SK-N-SH treated with all-trans-retinoic acid at 6 μM for 48 hours (cell line): ENCODE data around the gene RAPGEF1.
A peak's percentile ranks its signal among the peaks of the same experiment; 100 is the strongest.

Experiments used
- ATAC-seq: fragments of 200-7000 bp; cut with Tn5 transposase; 3 replicates; pipeline ENCODE4 v1.9.1; 2020; ENCODE audit warnings: mild to moderate bottlenecking, moderate library complexity
- ARNTL ChIP-seq: fragments of 450-650 bp; formaldehyde crosslinking; IDR thresholded peaks from 2 replicates; pipeline ENCODE4 v1.5.0; 2020; ENCODE audit warnings: low read depth, mild to moderate bottlenecking, moderate library complexity, borderline replicate concordance
- BACH2 ChIP-seq: fragments of 250-450 bp; sonication (Bioruptor Pico); IDR thresholded peaks from 2 replicates; pipeline ENCODE4 v1.9.0; 2021; ENCODE audit warnings: mild to moderate bottlenecking, borderline replicate concordance
- CREB5 ChIP-seq: fragments of 250-450 bp; sonication (Bioruptor Pico); IDR thresholded peaks from 2 replicates; pipeline ENCODE4 v1.5.1; 2020; ENCODE audit warnings: low read depth, mild to moderate bottlenecking, moderate library complexity
- CSDC2 ChIP-seq: fragments of 250-450 bp; sonication (Bioruptor Pico); IDR thresholded peaks from 2 replicates; pipeline ENCODE4 v1.5.0; 2020; ENCODE audit warnings: mild to moderate bottlenecking, moderate library complexity
- CSRNP3 ChIP-seq: fragments of 250-450 bp; sonication (Bioruptor Pico); IDR thresholded peaks from 2 replicates; pipeline ENCODE4 v1.5.1; 2021; ENCODE audit warnings: mild to moderate bottlenecking, moderate library complexity
- ESRRG ChIP-seq: fragments of 250-450 bp; sonication (Bioruptor Pico); IDR thresholded peaks from 2 replicates; pipeline ENCODE4 v1.6.1; 2021; ENCODE audit warnings: mild to moderate bottlenecking
- ISL1 ChIP-seq: fragments of 250-450 bp; sonication (Bioruptor Pico); IDR thresholded peaks from 2 replicates; pipeline ENCODE4 v2.1.2; 2022; ENCODE audit warnings: mild to moderate bottlenecking, moderate library complexity
- OSR1 ChIP-seq: fragments of 250-450 bp; sonication (Bioruptor Pico); IDR thresholded peaks from 2 replicates; pipeline ENCODE4 v1.8.0; 2022; ENCODE audit warnings: moderate library complexity, mild to moderate bottlenecking, inconsistent platforms
- PATZ1 ChIP-seq: fragments of 250-450 bp; sonication (Bioruptor Pico); IDR thresholded peaks from 2 replicates; pipeline ENCODE4 v1.8.0; 2020; ENCODE audit warnings: mild to moderate bottlenecking, moderate library complexity, borderline replicate concordance
- POU6F1 ChIP-seq: fragments of 250-450 bp; sonication (Bioruptor Pico); IDR thresholded peaks from 2 replicates; pipeline ENCODE4 v1.8.0; 2021; ENCODE audit warnings: low read depth, mild to moderate bottlenecking, moderate library complexity, borderline replicate concordance
- PPARA ChIP-seq: fragments of 250-450 bp; sonication (Bioruptor Pico); IDR thresholded peaks from 2 replicates; pipeline ENCODE4 v1.5.0; 2020; ENCODE audit warnings: mild to moderate bottlenecking, borderline replicate concordance
- RARB ChIP-seq: fragments of 250-450 bp; sonication (Bioruptor Pico); IDR thresholded peaks from 2 replicates; pipeline ENCODE4 v1.8.0; 2021; ENCODE audit warnings: mild to moderate bottlenecking, moderate library complexity
- SNAI2 ChIP-seq: fragments of 250-450 bp; sonication (Bioruptor Pico); IDR thresholded peaks from 2 replicates; pipeline ENCODE4 v1.5.0; 2020; ENCODE audit warnings: mild to moderate bottlenecking, moderate library complexity
- TCF4 ChIP-seq: fragments of 250-450 bp; sonication (Bioruptor Pico); IDR thresholded peaks from 2 replicates; pipeline ENCODE4 v1.8.0; 2021; ENCODE audit warnings: mild to moderate bottlenecking, moderate library complexity, borderline replicate concordance
- TOX ChIP-seq: fragments of 250-450 bp; sonication (Bioruptor Pico); IDR thresholded peaks from 2 replicates; pipeline ENCODE4 v1.8.0; 2021; ENCODE audit warnings: mild to moderate bottlenecking, moderate library complexity, borderline replicate concordance
- ZC3H10 ChIP-seq: fragments of 250-450 bp; sonication (Bioruptor Pico); IDR thresholded peaks from 2 replicates; pipeline ENCODE4 v1.5.1; 2021; ENCODE audit warnings: mild to moderate bottlenecking, moderate library complexity
- ZFP30 ChIP-seq: fragments of 450-650 bp; formaldehyde crosslinking; IDR thresholded peaks from 2 replicates; pipeline ENCODE4 v1.5.0; 2022; ENCODE audit warnings: mild to moderate bottlenecking, moderate library complexity
- ZNF565 ChIP-seq: fragments of 450-650 bp; formaldehyde crosslinking; conservative IDR thresholded peaks from 2 replicates; pipeline ENCODE4 v1.5.0; 2020; ENCODE audit warnings: low read depth, mild to moderate bottlenecking, moderate library complexity
- ZNF70 ChIP-seq: fragments of 450-650 bp; formaldehyde crosslinking; IDR thresholded peaks from 2 replicates; pipeline ENCODE4 v1.5.0; 2020; ENCODE audit warnings: mild to moderate bottlenecking, moderate library complexity
- ZNF8 ChIP-seq: fragments of 450-650 bp; formaldehyde crosslinking; IDR thresholded peaks from 2 replicates; pipeline ENCODE4 v1.5.0; 2020; ENCODE audit warnings: mild to moderate bottlenecking, moderate library complexity
- TF ChIP-seq, protein P1 (sequence below): fragments of 250-450 bp; sonication (Bioruptor Pico); IDR thresholded peaks from 2 replicates; pipeline ENCODE4 v1.5.0; 2020; ENCODE audit warnings: mild to moderate bottlenecking, moderate library complexity

The RAPGEF1 gene

GRCh38 chr9:131709771-131710431 is 30.0 kb downstream of the RAPGEF1 start:
- TF ChIP-seq ARNTL (CRISPR knock-in tag) (no peak), PATZ1 (no peak), ISL1 (CRISPR knock-in tag) (no peak), OSR1 (CRISPR knock-in tag) (no peak), TCF4 (CRISPR knock-in tag) (no peak), CSRNP3 (no peak), POU6F1 (CRISPR knock-in tag) (no peak), PPARA (CRISPR knock-in tag) (no peak), ESRRG (CRISPR knock-in tag) (no peak), CREB5 (CRISPR knock-in tag) (no peak), ZC3H10 (CRISPR knock-in tag) (no peak), ZNF8 (CRISPR knock-in tag) (no peak)
- peak; percentile 58 for ATAC-seq

GRCh38 chr9:131709010-131709770 is 30.7 kb downstream of the RAPGEF1 start:
- 0 out of 3 replicates have a peak, but pooled peaks have one; percentile 10 for ATAC-seq

- TF ChIP-seq CSDC2 (no peak), POU6F1 (CRISPR knock-in tag) (no peak), OSR1 (CRISPR knock-in tag) (no peak), PPARA (CRISPR knock-in tag) (no peak), TCF4 (CRISPR knock-in tag) (no peak), TOX (no peak), RARB (CRISPR knock-in tag) (no peak), ZFP30 (CRISPR knock-in tag) (no peak), ZNF70 (CRISPR knock-in tag) (no peak), ZC3H10 (CRISPR knock-in tag) (no peak), SNAI2 (no peak), BACH2 (CRISPR knock-in tag) (no peak), ZNF565 (CRISPR knock-in tag) (no peak), CSRNP3 (no peak)
- TF ChIP-seq, protein P1, sequence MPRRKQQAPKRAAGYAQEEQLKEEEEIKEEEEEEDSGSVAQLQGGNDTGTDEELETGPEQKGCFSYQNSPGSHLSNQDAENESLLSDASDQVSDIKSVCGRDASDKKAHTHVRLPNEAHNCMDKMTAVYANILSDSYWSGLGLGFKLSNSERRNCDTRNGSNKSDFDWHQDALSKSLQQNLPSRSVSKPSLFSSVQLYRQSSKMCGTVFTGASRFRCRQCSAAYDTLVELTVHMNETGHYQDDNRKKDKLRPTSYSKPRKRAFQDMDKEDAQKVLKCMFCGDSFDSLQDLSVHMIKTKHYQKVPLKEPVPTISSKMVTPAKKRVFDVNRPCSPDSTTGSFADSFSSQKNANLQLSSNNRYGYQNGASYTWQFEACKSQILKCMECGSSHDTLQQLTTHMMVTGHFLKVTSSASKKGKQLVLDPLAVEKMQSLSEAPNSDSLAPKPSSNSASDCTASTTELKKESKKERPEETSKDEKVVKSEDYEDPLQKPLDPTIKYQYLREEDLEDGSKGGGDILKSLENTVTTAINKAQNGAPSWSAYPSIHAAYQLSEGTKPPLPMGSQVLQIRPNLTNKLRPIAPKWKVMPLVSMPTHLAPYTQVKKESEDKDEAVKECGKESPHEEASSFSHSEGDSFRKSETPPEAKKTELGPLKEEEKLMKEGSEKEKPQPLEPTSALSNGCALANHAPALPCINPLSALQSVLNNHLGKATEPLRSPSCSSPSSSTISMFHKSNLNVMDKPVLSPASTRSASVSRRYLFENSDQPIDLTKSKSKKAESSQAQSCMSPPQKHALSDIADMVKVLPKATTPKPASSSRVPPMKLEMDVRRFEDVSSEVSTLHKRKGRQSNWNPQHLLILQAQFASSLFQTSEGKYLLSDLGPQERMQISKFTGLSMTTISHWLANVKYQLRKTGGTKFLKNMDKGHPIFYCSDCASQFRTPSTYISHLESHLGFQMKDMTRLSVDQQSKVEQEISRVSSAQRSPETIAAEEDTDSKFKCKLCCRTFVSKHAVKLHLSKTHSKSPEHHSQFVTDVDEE (CRISPR knock-in tag): no peak
- no peak; the same call in 2 of the 3 replicates for ATAC-seq
These were observed 31.5 kb downstream of the RAPGEF1 start for GRCh38 chr9:131708226-131709002.
